Measurements from ENCODE around the gene HRH4.

HRH4 gene

GRCh38 chr18:24514439-24514838 lies 54.0 kb downstream of the HRH4 start:
- peak; percentile 53 for DNase-seq

GRCh38 chr18:24515721-24516120 lies 55.3 kb downstream of the HRH4 start:
- DNase-seq = no peak

GRCh38 chr18:24516261-24516660 lies 55.8 kb downstream of the HRH4 start:
- DNase-seq = no peak

- no peak for DNase-seq
Measured at GRCh38 chr18:24517554-24517953, 57.1 kb downstream of the HRH4 start.

GRCh38 chr18:24518596-24518995 lies 58.2 kb downstream of the HRH4 start:
- DNase-seq = no peak
